HG03439 (cell line): ENCODE measurements around the gene DHX35.
"Not testable (repeated sequence)": the region's sequence is repeated elsewhere in the genome, so short reads cannot be mapped to it uniquely, and the experiment has no call there.

Experiments
- ATAC-seq: cut with Tn5 transposase; IDR thresholded peaks from one replicate; pipeline ENCODE4 v1.9.1; 2021; ENCODE audit warnings: mild to moderate bottlenecking, moderate library complexity; ENCODE audit not compliant: unreplicated experiment

The DHX35 gene

GRCh38 chr20:38940644-38941043 is 21.5 kb upstream of the DHX35 start:
- ATAC-seq = no peak

- no peak for ATAC-seq
Observed at GRCh38 chr20:38941726-38942389, 20.3 kb upstream of the DHX35 start.

GRCh38 chr20:38945012-38945411 is 17.1 kb upstream of the DHX35 start:
- ATAC-seq = no peak

- no peak for ATAC-seq
Observed at GRCh38 chr20:38946836-38947235, 15.3 kb upstream of the DHX35 start.

GRCh38 chr20:38947931-38948362 is 14.2 kb upstream of the DHX35 start:
- ATAC-seq = no peak

- ATAC-seq = no peak
Observed at GRCh38 chr20:38950254-38950653, 11.9 kb upstream of the DHX35 start.

- no peak for ATAC-seq
Observed at GRCh38 chr20:38951611-38952010, 10.5 kb upstream of the DHX35 start.

- no peak for ATAC-seq
Observed at GRCh38 chr20:38952153-38952552, 10.0 kb upstream of the DHX35 start.

- no peak for ATAC-seq
Observed at GRCh38 chr20:38953630-38954340, 8.4 kb upstream of the DHX35 start.

- no peak for ATAC-seq
Observed at GRCh38 chr20:38957235-38957876, 4.8 kb upstream of the DHX35 start.

- no peak for ATAC-seq
Observed at GRCh38 chr20:38957915-38958485, 4.1 kb upstream of the DHX35 start.

- ATAC-seq = not testable (repeated sequence)
Observed at GRCh38 chr20:38960187-38960687, 1.9 kb upstream of the DHX35 start.

- ATAC-seq = no peak
Observed at GRCh38 chr20:38961530-38962043, 557 bp upstream of the DHX35 start.

- no peak for ATAC-seq
Observed at GRCh38 chr20:38962928-38963401, 821 bp downstream of the DHX35 start.

- no peak for ATAC-seq
Observed at GRCh38 chr20:38963745-38964144, 1.6 kb downstream of the DHX35 start.

- ATAC-seq = no peak
Observed at GRCh38 chr20:38965264-38965663, 3.1 kb downstream of the DHX35 start.

GRCh38 chr20:38968090-38968489 is 5.9 kb downstream of the DHX35 start:
- ATAC-seq = no peak

GRCh38 chr20:38969708-38970107 is 7.6 kb downstream of the DHX35 start:
- no peak for ATAC-seq

- no peak for ATAC-seq
Observed at GRCh38 chr20:38970302-38970701, 8.2 kb downstream of the DHX35 start.

GRCh38 chr20:38973107-38973506 is 11.0 kb downstream of the DHX35 start:
- no peak for ATAC-seq

- ATAC-seq = no peak
Observed at GRCh38 chr20:38973645-38974044, 11.5 kb downstream of the DHX35 start.
